ENCODE data around the gene ENTR1. TPM values are rescaled to one million over a fixed set of nuclear protein-coding genes. Genes with fewer than 3 reads are reported as not detected.

ENTR1 gene
- total RNA-seq, 1 experiment from 2014 or later: 90.8 TPM

- no peak overlapping the region for H3K27ac ChIP-seq (ENCODE audit: low read length)
- no TSS peak for BruUV-seq (replicated peaks)
- intact Hi-C loops (cut with micrococcal nuclease; ENCODE audit: unreplicated experiment): no loop called here
- peaks cover 2% of the 10 kb centered on the region for H3K36me3 ChIP-seq (ENCODE audit: control insufficient read depth, insufficient read depth, low read length)
- in situ Hi-C loops (cut with HindIII; ENCODE audit: low pct_unique_long_range_greater_than_20kb, low sequenced_read_pairs): no loop called here
- ChIA-PET CTCF (no interaction called here), POLR2A (no interaction called here)
- peaks cover 6% of the 10 kb centered on the region; the same call in 1 of the 2 replicates for H3K4me1 ChIP-seq (ENCODE audit: control insufficient read depth, insufficient read depth, low read length)
- ATAC-seq (no peak), DNase-seq (ENCODE audit: low read depth, low spot score) (no peak)
- no peak for TF ChIP-seq SIN3A (IDR thresholded peaks at IDR 0.05; ENCODE audit: borderline replicate concordance, insufficient read depth, low read depth, low read length)
- TF ChIP-seq TCF7L2 (IDR thresholded peaks at IDR 0.05; ENCODE audit: low read depth, low read length): no peak
- TF ChIP-seq POLR2AphosphoS5 (IDR thresholded peaks at IDR 0.05; ENCODE audit: low read depth, low read length): no peak
- TF ChIP-seq, protein P1, sequence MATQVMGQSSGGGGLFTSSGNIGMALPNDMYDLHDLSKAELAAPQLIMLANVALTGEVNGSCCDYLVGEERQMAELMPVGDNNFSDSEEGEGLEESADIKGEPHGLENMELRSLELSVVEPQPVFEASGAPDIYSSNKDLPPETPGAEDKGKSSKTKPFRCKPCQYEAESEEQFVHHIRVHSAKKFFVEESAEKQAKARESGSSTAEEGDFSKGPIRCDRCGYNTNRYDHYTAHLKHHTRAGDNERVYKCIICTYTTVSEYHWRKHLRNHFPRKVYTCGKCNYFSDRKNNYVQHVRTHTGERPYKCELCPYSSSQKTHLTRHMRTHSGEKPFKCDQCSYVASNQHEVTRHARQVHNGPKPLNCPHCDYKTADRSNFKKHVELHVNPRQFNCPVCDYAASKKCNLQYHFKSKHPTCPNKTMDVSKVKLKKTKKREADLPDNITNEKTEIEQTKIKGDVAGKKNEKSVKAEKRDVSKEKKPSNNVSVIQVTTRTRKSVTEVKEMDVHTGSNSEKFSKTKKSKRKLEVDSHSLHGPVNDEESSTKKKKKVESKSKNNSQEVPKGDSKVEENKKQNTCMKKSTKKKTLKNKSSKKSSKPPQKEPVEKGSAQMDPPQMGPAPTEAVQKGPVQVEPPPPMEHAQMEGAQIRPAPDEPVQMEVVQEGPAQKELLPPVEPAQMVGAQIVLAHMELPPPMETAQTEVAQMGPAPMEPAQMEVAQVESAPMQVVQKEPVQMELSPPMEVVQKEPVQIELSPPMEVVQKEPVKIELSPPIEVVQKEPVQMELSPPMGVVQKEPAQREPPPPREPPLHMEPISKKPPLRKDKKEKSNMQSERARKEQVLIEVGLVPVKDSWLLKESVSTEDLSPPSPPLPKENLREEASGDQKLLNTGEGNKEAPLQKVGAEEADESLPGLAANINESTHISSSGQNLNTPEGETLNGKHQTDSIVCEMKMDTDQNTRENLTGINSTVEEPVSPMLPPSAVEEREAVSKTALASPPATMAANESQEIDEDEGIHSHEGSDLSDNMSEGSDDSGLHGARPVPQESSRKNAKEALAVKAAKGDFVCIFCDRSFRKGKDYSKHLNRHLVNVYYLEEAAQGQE (IDR thresholded peaks at IDR 0.05; ENCODE audit: insufficient read depth in 1 of 2, low read depth in 2 of 2, low read length in 1 of 2): no peak
- no peak for TF ChIP-seq CTCF (IDR thresholded peaks at IDR 0.05)
- H3K27me3 ChIP-seq (ENCODE audit: control insufficient read depth, insufficient read depth, low read length): no peaks in the 10 kb centered on the region
- H3K4me3 ChIP-seq (ENCODE audit: low read depth in 2 of 2, low read length in 2 of 2): no peak overlapping the region
- H3K9me3 ChIP-seq (ENCODE audit: control insufficient read depth, insufficient read depth, low read depth, low read length): no peaks in the 10 kb centered on the region
Measured at GRCh38 chr9:136405481-136405880, 4.9 kb downstream of the ENTR1 start.

DNA sequence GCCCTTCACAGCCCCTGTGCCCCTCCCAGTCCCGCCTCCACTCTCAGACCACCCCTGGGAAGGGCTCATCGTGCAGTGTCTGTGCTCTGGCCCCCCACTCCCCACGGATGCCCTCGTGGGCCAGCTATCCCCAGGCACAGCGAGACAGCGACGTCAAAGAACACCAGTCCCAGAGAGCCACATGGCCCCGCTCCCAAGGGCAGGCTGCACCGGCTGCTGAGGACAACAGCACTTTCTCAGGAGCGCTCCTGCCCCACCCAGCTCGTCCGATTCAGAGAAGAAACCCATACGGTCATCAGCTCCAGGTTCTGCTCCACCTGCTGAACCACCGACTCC is 5.6 kb downstream of the ENTR1 start:
- TSS peak; percentile 11 for BruUV-seq (replicated peaks)
- H3K4me3 ChIP-seq (ENCODE audit: low read depth in 2 of 2, low read length in 2 of 2): no peak overlapping the region
- TF ChIP-seq CTCF (IDR thresholded peaks at IDR 0.05) (no peak), SIN3A (IDR thresholded peaks at IDR 0.05; ENCODE audit: borderline replicate concordance, insufficient read depth, low read depth, low read length) (no peak), TCF7L2 (IDR thresholded peaks at IDR 0.05; ENCODE audit: low read depth, low read length) (no peak), POLR2AphosphoS5 (IDR thresholded peaks at IDR 0.05; ENCODE audit: low read depth, low read length) (no peak)
- TF ChIP-seq, protein P1 (IDR thresholded peaks at IDR 0.05; ENCODE audit: insufficient read depth in 1 of 2, low read depth in 2 of 2, low read length in 1 of 2): no peak
- H3K27me3 ChIP-seq (ENCODE audit: control insufficient read depth, insufficient read depth, low read length): no peaks in the 10 kb centered on the region
- peaks cover 7% of the 10 kb centered on the region; the same call in 1 of the 2 replicates for H3K4me1 ChIP-seq (ENCODE audit: control insufficient read depth, insufficient read depth, low read length)
- intact Hi-C loops (cut with micrococcal nuclease; ENCODE audit: unreplicated experiment): no loop called here
- in situ Hi-C loops (cut with HindIII; ENCODE audit: low pct_unique_long_range_greater_than_20kb, low sequenced_read_pairs): no loop called here
- no peak overlapping the region for H3K27ac ChIP-seq (ENCODE audit: low read length)
- ChIA-PET CTCF (no interaction called here), POLR2A (no interaction called here)
- H3K36me3 ChIP-seq (ENCODE audit: control insufficient read depth, insufficient read depth, low read length): peaks cover 2% of the 10 kb centered on the region
- ATAC-seq (no peak), DNase-seq (ENCODE audit: low read depth, low spot score) (no peak)
- no peaks in the 10 kb centered on the region for H3K9me3 ChIP-seq (ENCODE audit: control insufficient read depth, insufficient read depth, low read depth, low read length)
